Activated CD4-positive, alpha-beta T cell treated with anti-CD3 and anti-CD28 coated beads, Interleukin-2, amount 50 U/mL, for 4 hours (primary cell): ENCODE data around the gene PBX2.
"Not testable (repeated sequence)": the region's sequence is repeated elsewhere in the genome, so short reads cannot be mapped to it uniquely, and the experiment has no call there.

Source experiments
- DNase-seq, 2 experiments: peaks; one replicate each; pipeline ENCODE4 v3.0.0-alpha.2; 2020

PBX2 gene

GRCh38 chr6:32186151-32186840 lies 3.7 kb downstream of the PBX2 start:
- not testable (repeated sequence) for DNase-seq

DNA sequence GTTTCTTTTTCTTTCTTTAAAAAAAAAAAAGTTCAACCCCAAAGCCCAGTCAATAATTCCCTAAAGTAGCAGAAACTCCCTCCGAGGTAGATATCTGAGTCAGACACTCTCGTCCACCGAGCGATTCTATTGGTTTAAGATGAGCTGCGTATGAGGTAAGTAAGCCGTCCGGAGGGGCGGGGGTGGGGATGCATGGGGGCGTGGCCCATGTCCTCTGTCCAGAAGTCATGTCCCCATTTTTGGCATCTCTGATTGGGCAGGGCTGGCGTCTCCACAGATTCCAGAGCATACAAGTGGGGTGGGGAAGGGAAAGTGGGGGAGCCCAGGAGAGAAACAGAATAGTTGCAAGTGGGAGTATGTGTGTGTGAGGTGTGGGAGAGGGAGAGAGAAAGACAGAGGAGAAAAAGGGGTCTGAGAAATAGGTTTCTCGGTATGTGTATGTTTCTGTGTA lies 4.3 kb downstream of the PBX2 start:
- peak; percentile 41 to 49 for DNase-seq

- DNase-seq = no peak
Observed at GRCh38 chr6:32184084-32184640, 5.8 kb downstream of the PBX2 start, which contains the start of gene AGER. Gene AGER (minus strand): TSS chr6:32184253. CDS start chr6:32184222, 31 bp downstream.

DNA sequence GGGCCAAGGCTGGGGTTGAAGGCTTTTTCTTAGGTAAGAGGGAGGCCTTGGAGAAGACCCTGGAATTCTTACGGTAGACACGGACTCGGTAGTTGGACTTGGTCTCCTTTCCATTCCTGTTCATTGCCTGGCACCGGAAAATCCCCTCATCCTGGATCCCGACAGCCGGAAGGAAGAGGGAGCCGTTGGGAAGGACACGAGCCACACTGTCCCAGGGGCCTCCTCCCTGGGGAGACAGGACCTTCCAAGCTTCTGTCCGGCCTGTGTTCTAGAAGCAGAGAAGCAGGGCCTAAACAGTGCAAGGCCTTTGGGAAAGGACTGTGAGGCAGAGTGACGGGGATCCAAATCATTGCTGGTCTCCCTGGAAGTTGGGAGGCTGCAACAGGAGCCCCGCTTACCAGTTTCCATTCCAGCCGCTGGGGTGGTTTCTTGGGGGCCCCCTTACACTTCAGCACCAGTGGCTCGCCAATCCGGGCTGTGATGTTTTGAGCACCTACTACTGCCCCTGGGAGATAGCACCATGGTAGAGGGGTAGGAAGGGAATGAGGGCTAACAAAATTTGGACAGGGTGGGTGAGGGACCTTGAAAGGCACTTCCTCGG lies 6.4 kb downstream of the PBX2 start:
- DNase-seq = no peak

GRCh38 chr6:32183030-32183429 lies 7.0 kb downstream of the PBX2 start:
- no peak for DNase-seq

DNA sequence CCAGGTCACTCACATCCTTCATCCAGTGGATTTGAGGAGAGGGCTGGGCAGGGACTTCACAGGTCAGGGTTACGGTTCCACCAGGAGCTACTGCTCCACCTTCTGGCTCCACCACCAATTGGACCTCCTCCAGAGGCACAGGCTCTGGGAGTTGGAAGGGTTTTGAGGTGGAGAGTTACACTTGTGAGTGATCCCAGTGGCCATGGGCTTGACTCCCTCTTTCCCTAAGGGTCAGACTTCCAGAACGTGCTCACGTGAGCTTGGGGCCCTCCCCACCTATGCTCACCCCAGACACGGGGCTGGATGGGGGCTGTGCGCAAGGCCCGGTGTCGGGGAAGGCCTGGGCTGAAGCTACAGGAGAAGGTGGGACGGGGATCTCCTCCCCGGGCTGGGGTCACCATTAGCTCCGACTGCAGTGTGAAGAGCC lies 7.4 kb downstream of the PBX2 start:
- DNase-seq = no peak

GRCh38 chr6:32181915-32182529 lies 8.0 kb downstream of the PBX2 start:
- DNase-seq = no peak

- DNase-seq = no peak
Observed at GRCh38 chr6:32181148-32181702, 8.8 kb downstream of the PBX2 start.

DNA sequence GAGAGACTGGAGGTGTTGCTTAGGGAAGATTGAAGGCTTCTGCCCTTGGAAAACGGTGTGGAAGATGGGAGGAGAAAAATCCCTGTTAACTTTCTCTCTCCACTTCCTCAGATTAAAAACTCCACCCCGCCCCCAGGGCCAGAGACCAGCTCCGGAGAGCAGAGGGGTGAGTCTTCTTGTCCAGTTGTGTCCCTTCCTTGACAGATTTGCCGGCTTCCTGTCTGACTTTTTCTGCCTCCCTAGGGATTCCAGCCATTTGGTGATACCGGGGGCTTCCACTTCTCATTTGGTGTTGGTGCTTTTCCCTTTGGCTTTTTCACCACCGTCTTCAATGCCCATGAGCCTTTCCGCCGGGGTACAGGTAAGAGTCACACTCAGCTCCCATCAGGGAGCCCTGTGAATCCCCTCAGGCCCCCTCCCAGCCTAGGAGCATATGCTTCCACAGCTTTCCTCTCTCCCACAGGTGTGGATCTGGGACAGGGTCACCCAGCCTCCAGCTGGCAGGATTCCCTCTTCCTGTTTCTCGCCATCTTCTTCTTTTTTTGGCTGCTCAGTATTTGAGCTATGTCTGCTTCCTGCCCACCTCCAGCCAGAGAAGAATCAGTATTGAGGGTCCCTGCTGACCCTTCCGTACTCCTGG lies 10.1 kb downstream of the PBX2 start:
- no peak for DNase-seq

DNA sequence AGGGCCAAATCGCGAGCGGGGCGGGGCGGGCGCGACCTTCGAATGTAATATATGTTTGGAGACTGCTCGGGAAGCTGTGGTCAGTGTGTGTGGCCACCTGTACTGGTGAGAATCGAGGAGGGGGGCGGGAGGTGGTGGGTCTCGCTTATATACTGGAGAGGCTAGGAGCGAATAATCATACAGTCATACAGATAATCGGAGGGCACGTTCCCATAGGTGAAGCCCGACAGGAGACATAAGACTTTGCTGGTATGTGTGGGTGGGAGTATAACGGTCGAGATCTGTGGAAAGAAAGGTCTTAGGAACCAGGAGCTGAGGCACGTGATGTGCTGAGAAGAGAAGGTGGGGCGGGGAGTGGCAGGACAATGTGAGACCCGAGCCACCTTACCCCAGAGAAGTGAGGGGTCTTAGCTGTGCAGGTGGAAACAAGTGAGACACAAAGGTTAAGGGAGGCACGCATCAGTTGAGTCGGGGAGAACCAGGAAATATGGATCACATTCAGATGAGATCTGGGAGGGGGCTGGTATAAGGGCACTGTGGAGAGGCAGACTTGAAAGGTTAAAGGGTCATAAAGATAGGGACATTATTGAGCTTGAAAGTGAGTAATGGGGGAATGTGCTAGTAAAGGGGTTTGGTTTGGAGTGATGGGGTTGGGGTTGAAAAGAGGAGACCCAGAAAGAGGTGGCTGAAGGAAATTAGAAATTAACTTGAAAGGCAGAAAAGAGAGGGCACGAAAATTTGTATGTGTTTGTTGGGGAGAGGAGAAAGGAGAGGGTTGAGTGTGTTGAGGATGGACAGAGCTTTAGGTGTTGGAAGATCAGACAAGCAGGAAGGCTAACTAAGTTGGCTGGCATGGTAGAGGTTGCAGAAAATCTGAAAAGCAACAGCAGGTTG lies 11.2 kb downstream of the PBX2 start:
- no peak for DNase-seq

DNA sequence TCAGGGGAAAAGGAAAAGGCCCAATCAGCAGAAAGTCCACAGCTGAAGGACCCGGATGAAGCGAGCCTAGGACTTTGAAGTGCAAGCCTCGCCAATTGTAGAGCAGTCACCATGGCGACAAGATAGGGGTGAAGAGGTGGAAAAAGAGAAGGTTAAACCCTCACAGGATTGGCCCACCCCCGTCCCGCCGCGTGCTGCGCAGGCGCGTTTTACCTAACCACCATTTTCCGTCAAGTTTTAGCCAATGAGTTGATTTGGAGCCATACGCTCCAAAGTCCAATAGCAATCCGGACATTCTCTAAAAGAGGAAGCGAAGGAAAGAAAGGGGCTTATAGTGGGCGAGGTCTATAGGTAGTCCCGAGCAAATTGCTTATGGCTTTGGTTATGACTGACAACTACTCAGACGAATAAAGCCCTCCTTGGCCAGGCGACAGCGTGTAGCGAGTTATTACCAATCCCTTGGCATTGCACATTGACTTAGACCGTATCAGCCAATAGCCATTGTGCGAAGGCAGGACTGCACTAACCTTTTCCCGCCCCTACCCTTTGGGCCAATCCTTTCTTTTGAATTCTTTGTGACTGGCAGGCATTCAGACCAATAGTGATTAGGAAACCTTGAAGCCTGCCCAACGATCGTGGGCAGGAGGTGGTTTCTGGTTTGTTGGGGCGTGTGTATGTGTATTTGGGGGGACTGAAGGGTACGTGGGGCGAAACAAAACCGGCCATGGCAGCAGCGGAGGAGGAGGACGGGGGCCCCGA lies 12.0 kb downstream of the PBX2 start, which contains the start of gene RNF5:
TSS of gene RNF5 (plus strand) at position 618 of the 759 bp plus-strand sequence. CDS start at position 725, 107 bp downstream.
- peak; percentile 92 for DNase-seq

GRCh38 chr6:32177183-32177787 lies 12.7 kb downstream of the PBX2 start:
- no peak for DNase-seq

DNA sequence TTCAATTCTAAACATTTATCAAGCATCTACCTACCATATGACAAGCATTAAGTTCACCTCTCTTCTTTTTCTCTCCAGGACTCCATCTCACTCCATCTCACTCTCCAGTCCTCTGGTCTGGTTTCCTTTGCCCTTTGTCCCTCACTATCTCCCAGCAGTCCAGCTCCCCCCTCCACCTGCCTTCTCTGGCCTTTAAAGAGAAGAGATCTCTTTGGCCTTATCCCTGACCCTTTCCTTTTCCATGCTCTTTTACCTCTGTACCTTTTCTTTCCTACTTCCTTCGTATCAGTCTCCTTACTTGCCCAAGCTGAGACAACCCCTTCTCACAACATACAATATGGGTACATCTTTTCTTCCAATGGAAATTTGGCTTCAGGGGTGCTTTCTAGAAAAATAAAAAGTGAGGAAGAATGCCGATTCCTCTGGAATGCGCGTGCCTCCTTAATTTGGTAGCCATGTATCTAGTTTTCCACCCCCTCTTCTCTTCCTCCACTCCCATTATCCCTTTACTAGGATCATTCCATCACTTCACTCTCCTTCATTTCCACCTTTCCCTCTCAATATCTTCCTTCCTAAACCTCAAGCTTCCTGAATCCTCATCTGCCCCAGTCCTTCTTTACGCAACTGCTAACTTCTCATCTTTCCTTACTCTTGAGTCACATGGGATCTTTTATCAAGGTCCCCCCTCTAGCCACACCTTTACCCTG lies 13.4 kb downstream of the PBX2 start:
- DNase-seq = no peak

GRCh38 chr6:32175711-32176475 lies 14.1 kb downstream of the PBX2 start, which contains the start of gene AGPAT1:
Gene AGPAT1 (minus strand): TSS chr6:32176084. CDS start chr6:32171496, 4,588 bp downstream.
- DNase-seq = peak; percentile 96

- no peak for DNase-seq
Observed at GRCh38 chr6:32175322-32175710, 14.7 kb downstream of the PBX2 start.

GRCh38 chr6:32174416-32174815 lies 15.6 kb downstream of the PBX2 start:
- no peak for DNase-seq

- DNase-seq = no peak
Observed at GRCh38 chr6:32173051-32173727, 16.8 kb downstream of the PBX2 start.

DNA sequence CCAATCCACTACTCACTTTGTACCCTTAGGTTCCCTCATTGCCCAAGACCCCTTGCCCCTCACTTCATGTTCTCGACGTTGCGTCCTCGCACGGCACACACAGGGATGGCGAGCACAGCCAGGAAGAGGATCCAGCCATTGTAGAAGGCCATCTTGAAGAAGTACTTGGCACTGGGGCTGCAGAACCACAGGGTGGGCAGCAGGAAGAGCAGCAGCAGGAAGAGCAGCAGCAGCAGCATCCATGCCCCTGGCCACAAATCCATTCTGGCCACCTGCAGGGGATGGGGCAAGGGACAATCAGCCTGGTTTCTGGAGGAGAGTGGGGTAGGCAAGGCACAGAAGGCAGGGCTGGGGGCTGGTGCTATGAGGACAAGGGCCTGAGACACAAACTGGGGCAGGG lies 18.8 kb downstream of the PBX2 start:
- DNase-seq = no peak
